Mesenchymal stem cell (in vitro differentiated cells and primary cell): Measurements from ENCODE around the gene BTN1A1.
"Not testable (repeated sequence)": the region's sequence is repeated elsewhere in the genome, so short reads cannot be mapped to it uniquely, and the experiment has no call there.

Source experiments
- DNase-seq: peaks from one replicate; pipeline ENCODE4 v3.0.0-alpha.2; 2013
- H2AFZ ChIP-seq: one replicate; pipeline ENCODE4 v1.6.1; 2013; ENCODE audit warnings: low read depth, mild to moderate bottlenecking, control low read depth, inconsistent platforms, low read length, moderate library complexity
- H2AK5ac ChIP-seq: 2 replicates; pipeline ENCODE4 v1.6.1; 2013; ENCODE audit warnings: low read length, moderate library complexity, mild to moderate bottlenecking, inconsistent platforms; ENCODE audit not compliant: severe bottlenecking
- H2BK120ac ChIP-seq: one replicate; pipeline ENCODE4 v1.6.1; 2013; ENCODE audit warnings: low read depth, mild to moderate bottlenecking, inconsistent platforms, low read length, moderate library complexity
- H2BK12ac ChIP-seq, 2 experiments: one replicate each; pipeline ENCODE4 v1.6.1; 2013; ENCODE audit warnings: inconsistent platforms in 2 of 2, low read length in 2 of 2, mild to moderate bottlenecking in 2 of 2, moderate library complexity in 2 of 2, control low read depth in 1 of 2
- H2BK15ac ChIP-seq: one replicate; pipeline ENCODE4 v1.6.1; 2013; ENCODE audit warnings: mild to moderate bottlenecking, low read depth, inconsistent platforms; ENCODE audit not compliant: poor library complexity, severe bottlenecking
- H2BK5ac ChIP-seq: 2 replicates; pipeline ENCODE4 v1.6.1; 2013; ENCODE audit warnings: low read depth, mild to moderate bottlenecking, low read length, control low read depth, inconsistent platforms; ENCODE audit not compliant: poor library complexity, severe bottlenecking
- H3K14ac ChIP-seq, 2 experiments: one replicate each; pipeline ENCODE4 v1.6.1; 2013; ENCODE audit warnings: inconsistent platforms in 2 of 2, low read length in 2 of 2, control low read depth in 1 of 2, mild to moderate bottlenecking in 1 of 2, moderate library complexity in 1 of 2
- H3K18ac ChIP-seq, 2 experiments: one replicate each; pipeline ENCODE4 v1.6.1; 2013; ENCODE audit warnings: inconsistent platforms in 2 of 2, low read length in 2 of 2, control low read depth in 1 of 2, low read depth in 1 of 2, mild to moderate bottlenecking in 1 of 2
- H3K23ac ChIP-seq, 2 experiments: one replicate each; pipeline ENCODE4 v1.6.1; 2013; ENCODE audit warnings: inconsistent platforms in 2 of 2, low read length in 2 of 2, mild to moderate bottlenecking in 2 of 2, moderate library complexity in 2 of 2, control low read depth in 1 of 2
- H3K27ac ChIP-seq: 2 replicates; pipeline ENCODE4 v1.5.1; 2013; ENCODE audit warnings: mild to moderate bottlenecking, moderate library complexity, low read length, control low read depth, inconsistent platforms; ENCODE audit not compliant: poor library complexity, severe bottlenecking
- H3K27me3 ChIP-seq, 2 experiments: 2 replicates each; pipeline versions ENCODE4 v1.6.1 to v1.7.0; 2013; ENCODE audit warnings: low read length in 2 of 2, mild to moderate bottlenecking in 2 of 2, moderate library complexity in 2 of 2, control low read depth in 1 of 2, inconsistent platforms in 1 of 2; ENCODE audit not compliant: control insufficient read depth in 1 of 2, insufficient read depth in 1 of 2
- H3K36me3 ChIP-seq, 2 experiments: 2 replicates each; pipeline versions ENCODE4 v1.6.1 to v1.7.0; 2013; ENCODE audit warnings: low read length in 2 of 2, control low read depth in 1 of 2, inconsistent platforms in 1 of 2, low read depth in 1 of 2, mild to moderate bottlenecking in 1 of 2; ENCODE audit not compliant: insufficient read depth in 2 of 2, control insufficient read depth in 1 of 2
- H3K4ac ChIP-seq, 2 experiments: one replicate each; pipeline ENCODE4 v1.6.1; 2013; ENCODE audit warnings: inconsistent platforms in 2 of 2, low read length in 2 of 2, mild to moderate bottlenecking in 2 of 2, moderate library complexity in 2 of 2, control low read depth in 1 of 2, low read depth in 1 of 2
- H3K4me1 ChIP-seq: 2 replicates; pipeline ENCODE4 v1.6.1; 2013; ENCODE audit warnings: low read depth, low read length, control low read depth; ENCODE audit not compliant: control insufficient read depth, insufficient read depth
- H3K4me2 ChIP-seq: 2 replicates; pipeline ENCODE4 v1.6.1; 2013; ENCODE audit warnings: low read length, mild to moderate bottlenecking, inconsistent platforms; ENCODE audit not compliant: poor library complexity, severe bottlenecking
- H3K4me3 ChIP-seq, 2 experiments: 2 replicates each; pipeline versions ENCODE4 v1.5.1 to v1.7.0; 2013; ENCODE audit warnings: low read length in 2 of 2, mild to moderate bottlenecking in 2 of 2, control low read depth in 1 of 2, low read depth in 1 of 2; ENCODE audit not compliant: insufficient read depth in 1 of 2
- H3K79me1 ChIP-seq: replicated peaks from 2 replicates; pipeline ENCODE4 v1.6.1; 2013; ENCODE audit warnings: mild to moderate bottlenecking, control low read depth, low read length, inconsistent platforms; ENCODE audit not compliant: poor library complexity, severe bottlenecking
- H3K9ac ChIP-seq: 2 replicates; pipeline ENCODE4 v1.7.0; 2013; ENCODE audit warnings: mild to moderate bottlenecking, low read length, moderate library complexity
- H3K9me3 ChIP-seq: 2 replicates; pipeline ENCODE4 v1.7.0; 2013; ENCODE audit warnings: mild to moderate bottlenecking, low read length; ENCODE audit not compliant: control insufficient read depth
- H4K8ac ChIP-seq: one replicate; pipeline ENCODE4 v1.6.1; 2013; ENCODE audit warnings: inconsistent platforms, mild to moderate bottlenecking, low read length, moderate library complexity
- H4K91ac ChIP-seq: one replicate; pipeline ENCODE4 v1.6.1; 2013; ENCODE audit warnings: mild to moderate bottlenecking, low read length, inconsistent platforms
- WGBS: methylation state at CpG from one replicate; pipeline ENCODE4 v1.1.7; 2013; ENCODE audit warnings: mixed read lengths; 5-methylcytosine and 5-hydroxymethylcytosine counted together

The BTN1A1 gene

DNA sequence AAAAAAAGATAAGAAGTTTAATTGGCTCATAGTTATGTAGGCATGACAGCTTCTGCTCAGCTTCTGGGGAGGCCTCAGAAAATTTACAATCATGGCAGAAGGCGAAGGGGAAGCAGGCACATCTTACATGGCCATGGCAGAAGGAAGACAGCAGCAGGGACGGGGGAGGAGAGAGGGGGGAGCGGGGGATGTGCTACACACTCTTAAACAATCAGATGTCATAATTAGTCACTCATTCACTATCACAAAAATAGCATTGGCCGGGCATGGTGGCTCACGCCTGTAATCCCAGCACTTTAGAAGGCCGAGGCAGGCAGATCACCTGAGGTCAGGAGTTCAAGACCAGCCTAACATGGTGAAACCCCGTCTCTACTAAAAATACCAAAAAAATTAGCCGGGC lies 10.9 kb downstream of the BTN1A1 start:
- DNase-seq, H2BK5ac ChIP-seq, H3K4ac ChIP-seq, H3K9me3 ChIP-seq, H3K27ac ChIP-seq, H3K9ac ChIP-seq, H3K79me1 ChIP-seq, H3K23ac ChIP-seq, H4K8ac ChIP-seq, H2AFZ ChIP-seq, H3K36me3 ChIP-seq, H2BK120ac ChIP-seq, H2BK12ac ChIP-seq, H3K4me1 ChIP-seq, H3K14ac ChIP-seq, H3K4me2 ChIP-seq, H3K27me3 ChIP-seq, H2AK5ac ChIP-seq, H3K18ac ChIP-seq, H3K4me3 ChIP-seq, H4K91ac ChIP-seq, H2BK15ac ChIP-seq: not testable (repeated sequence)
- WGBS, result 72% methylated on average over 6 of the region's 8 CpGs

GRCh38 chr6:26514984-26515383 lies 14.9 kb downstream of the BTN1A1 start:
- H3K23ac ChIP-seq, result no peak overlapping the region
- H2BK5ac ChIP-seq, result no peak overlapping the region
- no peak overlapping the region for H3K27ac ChIP-seq
- no peaks in the 10 kb centered on the region for H3K79me1 ChIP-seq
- no peak overlapping the region for H3K4me2 ChIP-seq
- no peak overlapping the region for H4K91ac ChIP-seq
- H2BK12ac ChIP-seq, result no peak overlapping the region
- no peak overlapping the region for H3K14ac ChIP-seq
- H3K4ac ChIP-seq, result no peak overlapping the region
- H3K9ac ChIP-seq, result no peak overlapping the region
- no peaks in the 10 kb centered on the region for H3K27me3 ChIP-seq
- H3K36me3 ChIP-seq, result no peaks in the 10 kb centered on the region
- H3K18ac ChIP-seq, result no peak overlapping the region
- DNase-seq, result peak; percentile 36
- no peak overlapping the region for H2AK5ac ChIP-seq
- no peak overlapping the region for H2BK120ac ChIP-seq
- peaks cover 2% of the 10 kb centered on the region for H3K4me1 ChIP-seq
- H3K9me3 ChIP-seq, result no peaks in the 10 kb centered on the region
- no peak overlapping the region for H3K4me3 ChIP-seq
- no peak overlapping the region for H4K8ac ChIP-seq
- no CpG with 5 or more reads among the region's 2 CpGs for WGBS
- no peak overlapping the region for H2AFZ ChIP-seq
- H2BK15ac ChIP-seq, result no peak overlapping the region

DNA sequence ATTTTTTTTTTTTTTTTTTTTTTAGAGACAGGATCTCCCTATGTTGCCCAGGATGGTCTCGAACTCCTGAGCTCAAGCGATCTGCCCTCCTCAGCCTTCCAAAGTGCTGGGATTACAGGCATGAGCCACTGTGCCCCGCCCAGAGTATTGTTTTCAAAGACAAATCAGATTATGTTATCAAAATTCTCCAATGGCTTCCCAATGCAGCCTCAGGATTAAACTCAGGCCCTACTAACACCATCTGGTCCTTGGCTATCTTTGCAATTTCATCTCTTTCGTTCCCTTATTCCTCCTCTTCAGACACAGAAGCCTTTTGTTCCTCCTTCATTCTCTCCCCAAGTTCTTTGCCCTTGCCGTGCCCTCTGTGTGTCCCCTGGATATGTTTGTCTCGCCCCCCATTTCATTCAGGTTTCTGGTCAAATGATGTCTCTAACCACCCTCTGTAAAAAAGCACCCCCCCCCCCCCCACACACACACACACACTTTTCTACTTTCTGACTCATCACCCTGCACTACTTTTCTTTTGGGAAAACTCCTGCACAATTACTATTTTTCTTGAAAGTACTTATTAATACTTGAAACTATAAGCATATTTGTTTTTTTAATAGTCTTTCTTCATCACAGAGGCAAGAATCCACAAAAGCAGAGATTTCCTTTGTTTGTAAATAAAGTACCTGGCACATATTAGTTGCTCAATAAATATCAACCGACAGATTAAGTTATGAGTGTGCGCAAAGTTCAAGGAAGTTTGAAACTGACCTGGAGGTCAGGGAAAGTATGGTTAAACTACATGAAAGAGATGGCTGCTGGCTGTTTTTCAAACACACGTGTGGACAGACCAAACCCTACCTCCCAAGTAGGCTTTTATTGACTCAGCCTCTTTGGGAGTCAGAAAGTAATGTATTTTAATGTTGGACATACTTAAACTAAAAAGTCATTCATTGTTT lies 16.7 kb downstream of the BTN1A1 start:
- no peak overlapping the region for H3K23ac ChIP-seq
- no peak overlapping the region for H2BK12ac ChIP-seq
- H2BK15ac ChIP-seq, result no peak overlapping the region
- no peaks in the 10 kb centered on the region for H3K36me3 ChIP-seq
- WGBS, result 93% methylated on average over 8 of the region's 9 CpGs
- H2BK120ac ChIP-seq, result no peak overlapping the region
- no peak overlapping the region for H3K14ac ChIP-seq
- no peak overlapping the region for H4K8ac ChIP-seq
- no peak for DNase-seq
- no peaks in the 10 kb centered on the region for H3K79me1 ChIP-seq
- H3K18ac ChIP-seq, result no peak overlapping the region
- no peak overlapping the region for H4K91ac ChIP-seq
- no peak overlapping the region for H3K4ac ChIP-seq
- H3K9ac ChIP-seq, result no peak overlapping the region
- H3K27me3 ChIP-seq, result no peaks in the 10 kb centered on the region
- H2BK5ac ChIP-seq, result no peak overlapping the region
- H3K4me1 ChIP-seq, result peaks cover 2% of the 10 kb centered on the region
- H3K4me3 ChIP-seq, result no peak overlapping the region
- H2AFZ ChIP-seq, result no peak overlapping the region
- H3K27ac ChIP-seq, result no peak overlapping the region
- no peaks in the 10 kb centered on the region for H3K9me3 ChIP-seq
- no peak overlapping the region for H2AK5ac ChIP-seq
- no peak overlapping the region for H3K4me2 ChIP-seq

GRCh38 chr6:26519359-26519758 lies 19.3 kb downstream of the BTN1A1 start:
- H4K91ac ChIP-seq, result no peak overlapping the region
- H3K14ac ChIP-seq, result no peak overlapping the region
- no peak overlapping the region for H3K23ac ChIP-seq
- no peak overlapping the region for H3K4me3 ChIP-seq
- H3K79me1 ChIP-seq, result no peaks in the 10 kb centered on the region
- H4K8ac ChIP-seq, result no peak overlapping the region
- H3K27ac ChIP-seq, result no peak overlapping the region
- H3K36me3 ChIP-seq, result no peaks in the 10 kb centered on the region
- H2BK12ac ChIP-seq, result no peak overlapping the region
- no peaks in the 10 kb centered on the region for H3K27me3 ChIP-seq
- no peak overlapping the region for H3K18ac ChIP-seq
- H3K9ac ChIP-seq, result no peak overlapping the region
- no peak overlapping the region for H3K4ac ChIP-seq
- no peaks in the 10 kb centered on the region for H3K9me3 ChIP-seq
- DNase-seq, result no peak
- 93% methylated on average over 2 of the region's 2 CpGs for WGBS
- no peak overlapping the region for H3K4me2 ChIP-seq
- H2AFZ ChIP-seq, result no peak overlapping the region
- no peak overlapping the region for H2AK5ac ChIP-seq
- no peak overlapping the region for H2BK5ac ChIP-seq
- H3K4me1 ChIP-seq, result peaks cover 4% of the 10 kb centered on the region
- H2BK15ac ChIP-seq, result no peak overlapping the region
- H2BK120ac ChIP-seq, result no peak overlapping the region
